ENCODE results near the gene FOXN1. TPM values are rescaled to one million over a fixed set of nuclear protein-coding genes. Genes with fewer than 3 reads are reported as not detected.

Gene FOXN1
- polyA plus RNA-seq, 1 of the 3 experiments (the other 2 are of a cell fraction), result not detected

DNA sequence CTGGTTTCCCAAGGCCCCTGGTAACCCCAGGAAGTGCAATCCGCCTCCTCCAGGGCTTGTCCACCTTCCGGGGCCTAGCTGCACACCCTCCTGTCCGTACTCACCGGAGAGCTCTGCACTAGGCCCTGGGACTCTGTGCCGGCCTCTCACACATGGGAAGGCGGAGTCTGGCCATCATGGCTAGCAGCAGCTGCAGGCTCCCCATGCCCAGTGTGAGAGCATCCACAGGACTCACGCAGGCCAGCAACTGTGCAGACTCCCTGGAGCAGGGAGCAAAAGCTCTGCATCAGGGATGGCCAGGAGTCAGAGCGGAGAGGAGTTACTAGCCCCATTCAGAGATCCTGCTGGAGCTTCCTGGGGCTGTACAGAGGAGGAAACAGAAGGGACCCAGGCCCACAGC is 20.2 kb downstream of the FOXN1 start:
- Histone ChIP-seq H4K20me1 (ENCODE audit: insufficient read depth) (no peaks in the 10 kb centered on the region), H3K4me2 (no peak overlapping the region), H2AFZ (ENCODE audit: low read depth) (no peak overlapping the region), H3K4me1 (ENCODE audit: control insufficient read depth in 1 of 2, insufficient read depth in 2 of 2, low read depth in 1 of 2, low read length in 1 of 2) (peaks cover 0 to 6% of the 10 kb centered on the region in 2 experiments; a peak in 1 of 4 replicates), H3K9ac (no peak overlapping the region), H3K79me2 (ENCODE audit: insufficient read depth) (no peaks in the 10 kb centered on the region), H3K9me3 (no peaks in the 10 kb centered on the region), H3K4me3 (ENCODE audit: low read depth in 2 of 2, low read length in 1 of 2) (no peak overlapping the region), H3K27ac (ENCODE audit: low read depth in 2 of 2, low read length in 1 of 2) (no peak overlapping the region; a peak in 1 of 4 replicates), H3F3A (replicated peaks; ENCODE audit: insufficient read depth) (no peaks in the 10 kb centered on the region), H3K27me3 (ENCODE audit: insufficient read depth) (peaks cover 7% of the 10 kb centered on the region; the same call in 1 of the 2 replicates), H3K36me3 (replicated peaks in 1 of 2; ENCODE audit: control insufficient read depth in 1 of 2, insufficient read depth in 2 of 2, low read length in 1 of 2) (no peaks in the 10 kb centered on the region), H3K9me2 (no peaks in the 10 kb centered on the region)
- 30% methylated on average over 3 of the region's 8 CpGs for WGBS (ENCODE audit: low lambda C conversion rate)
- ChIA-PET CTCF (interaction anchor here (1.2 to 1.8 kb wide), 3 partner anchors 10 to 22 kb away, joined by 4 to 13 read pairs (median 4); no protein-coding TSS in a partner anchor), POLR2A (interaction anchor here (1.2 kb wide), 1 partner anchor 14 kb away, joined by 3 read pairs; no protein-coding TSS in a partner anchor)
- peak; percentile 54 for DNase-seq
- TF ChIP-seq ELF1 (IDR thresholded peaks at IDR 0.05) (no peak), FOSL2 (IDR thresholded peaks at IDR 0.05; ENCODE audit: borderline replicate concordance, low read depth) (no peak), NRF1 (IDR thresholded peaks at IDR 0.05; ENCODE audit: low read depth, low read length) (no peak)

DNA sequence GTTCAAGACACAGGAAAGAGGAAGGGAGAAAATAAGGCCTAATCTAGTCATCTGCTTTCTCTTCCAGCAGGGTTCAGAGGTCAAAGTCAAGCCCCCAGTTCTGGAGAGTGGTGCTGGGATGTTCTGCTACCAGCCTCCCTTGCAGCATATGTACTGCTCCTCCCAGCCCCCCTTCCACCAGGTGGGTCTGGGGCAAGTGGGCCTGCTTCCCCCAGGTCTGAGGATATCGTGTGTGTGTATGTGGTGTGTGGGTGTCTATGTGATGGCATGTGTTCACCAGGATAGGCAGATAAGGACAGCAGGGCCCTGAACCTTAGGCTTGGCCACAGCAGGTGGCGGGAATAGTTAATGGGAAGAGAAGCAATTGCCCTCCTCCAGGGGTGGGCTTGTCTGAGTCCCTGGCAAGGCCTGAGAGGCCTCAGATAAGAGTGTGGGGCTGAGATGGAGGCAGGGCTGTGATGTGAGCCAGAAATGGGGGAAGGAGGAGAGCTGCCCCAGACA is 21.1 kb downstream of the FOXN1 start:
- no peaks in the 10 kb centered on the region for H4K20me1 ChIP-seq (ENCODE audit: insufficient read depth)
- no peaks in the 10 kb centered on the region for H3F3A ChIP-seq (replicated peaks; ENCODE audit: insufficient read depth)
- peaks cover 10% of the 10 kb centered on the region; the same call in 1 of the 2 replicates for H3K27me3 ChIP-seq (ENCODE audit: insufficient read depth)
- H3K9me2 ChIP-seq, result no peaks in the 10 kb centered on the region
- no peak overlapping the region for H3K27ac ChIP-seq (ENCODE audit: low read depth in 2 of 2, low read length in 1 of 2)
- WGBS (ENCODE audit: low lambda C conversion rate), result 67% methylated on average over 2 of the region's 2 CpGs
- ChIA-PET CTCF (interaction anchor here (1.2 to 3.0 kb wide), 4 partner anchors 10 to 32 kb away, joined by 4 to 15 read pairs (median 8); no protein-coding TSS in a partner anchor), POLR2A (no interaction called here)
- H2AFZ ChIP-seq (ENCODE audit: low read depth), result no peak overlapping the region
- H3K36me3 ChIP-seq (replicated peaks in 1 of 2; ENCODE audit: control insufficient read depth in 1 of 2, insufficient read depth in 2 of 2, low read length in 1 of 2), result no peaks in the 10 kb centered on the region
- DNase-seq, result no peak
- H3K4me3 ChIP-seq (ENCODE audit: low read depth in 2 of 2, low read length in 1 of 2), result no peak overlapping the region
- H3K4me2 ChIP-seq, result no peak overlapping the region
- H3K9me3 ChIP-seq, result no peaks in the 10 kb centered on the region
- H3K79me2 ChIP-seq (ENCODE audit: insufficient read depth), result no peaks in the 10 kb centered on the region
- TF ChIP-seq, protein P1, sequence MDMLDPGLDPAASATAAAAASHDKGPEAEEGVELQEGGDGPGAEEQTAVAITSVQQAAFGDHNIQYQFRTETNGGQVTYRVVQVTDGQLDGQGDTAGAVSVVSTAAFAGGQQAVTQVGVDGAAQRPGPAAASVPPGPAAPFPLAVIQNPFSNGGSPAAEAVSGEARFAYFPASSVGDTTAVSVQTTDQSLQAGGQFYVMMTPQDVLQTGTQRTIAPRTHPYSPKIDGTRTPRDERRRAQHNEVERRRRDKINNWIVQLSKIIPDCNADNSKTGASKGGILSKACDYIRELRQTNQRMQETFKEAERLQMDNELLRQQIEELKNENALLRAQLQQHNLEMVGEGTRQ (IDR thresholded peaks at IDR 0.05; ENCODE audit: borderline replicate concordance, low read depth, low read length), result no peak
- TF ChIP-seq MXI1 (IDR thresholded peaks at IDR 0.05; ENCODE audit: low read depth, low read length), result no peak
- TF ChIP-seq CHD2 (IDR thresholded peaks at IDR 0.05; ENCODE audit: low read length, partially characterized antibody), result no peak
- TF ChIP-seq CTCF (IDR thresholded peaks at IDR 0.05), result no peak
- no peak for TF ChIP-seq RCOR1 (IDR thresholded peaks at IDR 0.05; ENCODE audit: low read length)
- TF ChIP-seq SMC3 (IDR thresholded peaks at IDR 0.05; ENCODE audit: low read depth, low read length), result no peak
- TF ChIP-seq, protein P2, sequence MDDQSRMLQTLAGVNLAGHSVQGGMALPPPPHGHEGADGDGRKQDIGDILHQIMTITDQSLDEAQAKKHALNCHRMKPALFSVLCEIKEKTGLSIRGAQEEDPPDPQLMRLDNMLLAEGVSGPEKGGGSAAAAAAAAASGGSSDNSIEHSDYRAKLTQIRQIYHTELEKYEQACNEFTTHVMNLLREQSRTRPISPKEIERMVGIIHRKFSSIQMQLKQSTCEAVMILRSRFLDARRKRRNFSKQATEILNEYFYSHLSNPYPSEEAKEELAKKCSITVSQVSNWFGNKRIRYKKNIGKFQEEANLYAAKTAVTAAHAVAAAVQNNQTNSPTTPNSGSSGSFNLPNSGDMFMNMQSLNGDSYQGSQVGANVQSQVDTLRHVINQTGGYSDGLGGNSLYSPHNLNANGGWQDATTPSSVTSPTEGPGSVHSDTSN (IDR thresholded peaks at IDR 0.05), result no peak
- no peak for TF ChIP-seq YY1 (IDR thresholded peaks at IDR 0.05; ENCODE audit: low read depth)
- no peak for TF ChIP-seq TAF1 (IDR thresholded peaks at IDR 0.05; ENCODE audit: borderline replicate concordance, low read depth, low read length)
- TF ChIP-seq, protein P3, sequence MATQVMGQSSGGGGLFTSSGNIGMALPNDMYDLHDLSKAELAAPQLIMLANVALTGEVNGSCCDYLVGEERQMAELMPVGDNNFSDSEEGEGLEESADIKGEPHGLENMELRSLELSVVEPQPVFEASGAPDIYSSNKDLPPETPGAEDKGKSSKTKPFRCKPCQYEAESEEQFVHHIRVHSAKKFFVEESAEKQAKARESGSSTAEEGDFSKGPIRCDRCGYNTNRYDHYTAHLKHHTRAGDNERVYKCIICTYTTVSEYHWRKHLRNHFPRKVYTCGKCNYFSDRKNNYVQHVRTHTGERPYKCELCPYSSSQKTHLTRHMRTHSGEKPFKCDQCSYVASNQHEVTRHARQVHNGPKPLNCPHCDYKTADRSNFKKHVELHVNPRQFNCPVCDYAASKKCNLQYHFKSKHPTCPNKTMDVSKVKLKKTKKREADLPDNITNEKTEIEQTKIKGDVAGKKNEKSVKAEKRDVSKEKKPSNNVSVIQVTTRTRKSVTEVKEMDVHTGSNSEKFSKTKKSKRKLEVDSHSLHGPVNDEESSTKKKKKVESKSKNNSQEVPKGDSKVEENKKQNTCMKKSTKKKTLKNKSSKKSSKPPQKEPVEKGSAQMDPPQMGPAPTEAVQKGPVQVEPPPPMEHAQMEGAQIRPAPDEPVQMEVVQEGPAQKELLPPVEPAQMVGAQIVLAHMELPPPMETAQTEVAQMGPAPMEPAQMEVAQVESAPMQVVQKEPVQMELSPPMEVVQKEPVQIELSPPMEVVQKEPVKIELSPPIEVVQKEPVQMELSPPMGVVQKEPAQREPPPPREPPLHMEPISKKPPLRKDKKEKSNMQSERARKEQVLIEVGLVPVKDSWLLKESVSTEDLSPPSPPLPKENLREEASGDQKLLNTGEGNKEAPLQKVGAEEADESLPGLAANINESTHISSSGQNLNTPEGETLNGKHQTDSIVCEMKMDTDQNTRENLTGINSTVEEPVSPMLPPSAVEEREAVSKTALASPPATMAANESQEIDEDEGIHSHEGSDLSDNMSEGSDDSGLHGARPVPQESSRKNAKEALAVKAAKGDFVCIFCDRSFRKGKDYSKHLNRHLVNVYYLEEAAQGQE (IDR thresholded peaks at IDR 0.05; ENCODE audit: low read depth, low read length), result no peak
- H3K9ac ChIP-seq, result no peak overlapping the region
- peaks cover 0 to 6% of the 10 kb centered on the region in 2 experiments; a peak in 1 of 4 replicates for H3K4me1 ChIP-seq (ENCODE audit: control insufficient read depth in 1 of 2, insufficient read depth in 2 of 2, low read depth in 1 of 2, low read length in 1 of 2)
